ENCODE results near the gene APEH. TPM values are rescaled to one million over a fixed set of nuclear protein-coding genes. Genes with fewer than 3 reads are reported as not detected.
A peak's percentile ranks its signal among the peaks of the same experiment; 100 is the strongest.

Gene APEH
- total and polyA plus RNA-seq, 2 of the 13 experiments (the other 11 are each of a cell fraction or from before 2014, with no cell fraction given), result 116 to 130 TPM

DNA sequence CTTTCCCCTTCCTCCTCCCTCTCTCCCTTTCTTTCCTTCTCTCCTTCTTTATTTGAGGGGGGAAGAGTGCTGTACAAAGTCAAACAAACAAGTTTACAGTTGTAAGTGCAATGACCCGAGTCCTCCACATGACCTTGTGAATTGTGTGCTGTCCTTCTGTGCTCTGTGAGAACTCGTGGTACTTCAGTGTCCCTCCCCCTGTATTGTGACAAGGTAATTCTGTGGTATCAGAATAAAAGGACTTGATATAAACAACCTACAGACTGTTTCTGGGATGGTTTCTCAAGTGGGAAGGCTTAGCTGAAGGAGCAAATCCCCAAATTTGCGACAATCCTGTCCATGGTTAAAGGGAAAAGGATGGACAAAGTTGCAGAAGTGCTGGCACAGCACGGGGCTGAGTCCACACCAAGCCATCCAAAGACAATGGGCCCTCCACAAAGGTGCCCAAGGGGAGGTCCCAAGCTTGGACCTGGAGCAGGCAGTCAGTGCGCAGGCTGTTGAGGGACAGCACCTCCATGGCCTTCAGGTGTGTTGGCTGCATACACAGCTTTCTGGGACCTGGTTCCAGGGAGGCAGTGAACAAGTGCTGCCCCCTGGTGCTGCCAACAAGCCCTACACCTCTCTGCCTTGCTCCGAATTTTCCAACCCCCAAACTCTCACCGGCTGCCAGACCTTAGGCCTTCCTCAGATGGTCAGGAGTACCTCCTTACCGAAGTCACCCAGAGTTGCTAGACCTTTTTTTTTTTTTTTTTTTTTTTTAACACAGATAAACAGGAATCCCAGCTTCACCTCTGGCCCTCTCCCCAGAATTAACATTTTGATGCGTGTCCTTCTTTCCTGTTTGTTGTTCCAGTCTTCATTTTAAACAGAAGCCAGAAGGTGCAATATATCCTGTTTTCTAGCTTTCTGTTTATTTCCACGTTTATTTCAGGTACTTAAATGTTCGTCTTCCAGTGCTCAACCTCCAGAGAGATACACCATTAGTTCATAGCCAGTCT, 2.6 kb upstream of the APEH start (continued):
- TF ChIP-seq, protein P1, sequence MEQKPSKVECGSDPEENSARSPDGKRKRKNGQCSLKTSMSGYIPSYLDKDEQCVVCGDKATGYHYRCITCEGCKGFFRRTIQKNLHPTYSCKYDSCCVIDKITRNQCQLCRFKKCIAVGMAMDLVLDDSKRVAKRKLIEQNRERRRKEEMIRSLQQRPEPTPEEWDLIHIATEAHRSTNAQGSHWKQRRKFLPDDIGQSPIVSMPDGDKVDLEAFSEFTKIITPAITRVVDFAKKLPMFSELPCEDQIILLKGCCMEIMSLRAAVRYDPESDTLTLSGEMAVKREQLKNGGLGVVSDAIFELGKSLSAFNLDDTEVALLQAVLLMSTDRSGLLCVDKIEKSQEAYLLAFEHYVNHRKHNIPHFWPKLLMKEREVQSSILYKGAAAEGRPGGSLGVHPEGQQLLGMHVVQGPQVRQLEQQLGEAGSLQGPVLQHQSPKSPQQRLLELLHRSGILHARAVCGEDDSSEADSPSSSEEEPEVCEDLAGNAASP (CRISPR knock-in tag; IDR thresholded peaks at IDR 0.05; ENCODE audit: borderline replicate concordance), result peak; percentile 87
- TF ChIP-seq ZSCAN31 (CRISPR knock-in tag; IDR thresholded peaks at IDR 0.05; ENCODE audit: low read depth) (0 out of 2 replicates have a peak, but pooled peaks have one; percentile 53), KDM5B (CRISPR knock-in tag; IDR thresholded peaks at IDR 0.05; ENCODE audit: borderline replicate concordance) (peak; percentile 78; the same call in 1 of the 2 replicates), KDM2A (CRISPR knock-in tag; IDR thresholded peaks at IDR 0.05; ENCODE audit: borderline replicate concordance, low read depth) (peak; percentile 63; the same call in 1 of the 2 replicates), MEIS1 (CRISPR knock-in tag; IDR thresholded peaks at IDR 0.05; ENCODE audit: borderline replicate concordance) (0 out of 2 replicates have a peak, but pooled peaks have one; percentile 17), ZNF10 (CRISPR knock-in tag; IDR thresholded peaks at IDR 0.05; ENCODE audit: borderline replicate concordance, low read depth) (no peak), HOXA3 (CRISPR knock-in tag; IDR thresholded peaks at IDR 0.05) (peak; percentile 55), ZNF24 (IDR thresholded peaks at IDR 0.05) (no peak), ZNF225 (CRISPR knock-in tag; IDR thresholded peaks at IDR 0.05) (no peak), ARID2 (CRISPR knock-in tag; IDR thresholded peaks at IDR 0.05; ENCODE audit: borderline replicate concordance) (no peak), DMAP1 (CRISPR knock-in tag; IDR thresholded peaks at IDR 0.05) (peak; percentile 67; the same call in 1 of the 2 replicates), NCOA2 (CRISPR knock-in tag; IDR thresholded peaks at IDR 0.05) (peak; percentile 77), HMG20B (CRISPR knock-in tag; conservative IDR thresholded peaks at IDR 0.05) (no peak)
- TF ChIP-seq, protein P2, sequence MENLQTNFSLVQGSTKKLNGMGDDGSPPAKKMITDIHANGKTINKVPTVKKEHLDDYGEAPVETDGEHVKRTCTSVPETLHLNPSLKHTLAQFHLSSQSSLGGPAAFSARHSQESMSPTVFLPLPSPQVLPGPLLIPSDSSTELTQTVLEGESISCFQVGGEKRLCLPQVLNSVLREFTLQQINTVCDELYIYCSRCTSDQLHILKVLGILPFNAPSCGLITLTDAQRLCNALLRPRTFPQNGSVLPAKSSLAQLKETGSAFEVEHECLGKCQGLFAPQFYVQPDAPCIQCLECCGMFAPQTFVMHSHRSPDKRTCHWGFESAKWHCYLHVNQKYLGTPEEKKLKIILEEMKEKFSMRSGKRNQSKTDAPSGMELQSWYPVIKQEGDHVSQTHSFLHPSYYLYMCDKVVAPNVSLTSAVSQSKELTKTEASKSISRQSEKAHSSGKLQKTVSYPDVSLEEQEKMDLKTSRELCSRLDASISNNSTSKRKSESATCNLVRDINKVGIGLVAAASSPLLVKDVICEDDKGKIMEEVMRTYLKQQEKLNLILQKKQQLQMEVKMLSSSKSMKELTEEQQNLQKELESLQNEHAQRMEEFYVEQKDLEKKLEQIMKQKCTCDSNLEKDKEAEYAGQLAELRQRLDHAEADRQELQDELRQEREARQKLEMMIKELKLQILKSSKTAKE (CRISPR knock-in tag; IDR thresholded peaks at IDR 0.05; ENCODE audit: borderline replicate concordance), result peak; percentile 75
- TF ChIP-seq, protein P3, sequence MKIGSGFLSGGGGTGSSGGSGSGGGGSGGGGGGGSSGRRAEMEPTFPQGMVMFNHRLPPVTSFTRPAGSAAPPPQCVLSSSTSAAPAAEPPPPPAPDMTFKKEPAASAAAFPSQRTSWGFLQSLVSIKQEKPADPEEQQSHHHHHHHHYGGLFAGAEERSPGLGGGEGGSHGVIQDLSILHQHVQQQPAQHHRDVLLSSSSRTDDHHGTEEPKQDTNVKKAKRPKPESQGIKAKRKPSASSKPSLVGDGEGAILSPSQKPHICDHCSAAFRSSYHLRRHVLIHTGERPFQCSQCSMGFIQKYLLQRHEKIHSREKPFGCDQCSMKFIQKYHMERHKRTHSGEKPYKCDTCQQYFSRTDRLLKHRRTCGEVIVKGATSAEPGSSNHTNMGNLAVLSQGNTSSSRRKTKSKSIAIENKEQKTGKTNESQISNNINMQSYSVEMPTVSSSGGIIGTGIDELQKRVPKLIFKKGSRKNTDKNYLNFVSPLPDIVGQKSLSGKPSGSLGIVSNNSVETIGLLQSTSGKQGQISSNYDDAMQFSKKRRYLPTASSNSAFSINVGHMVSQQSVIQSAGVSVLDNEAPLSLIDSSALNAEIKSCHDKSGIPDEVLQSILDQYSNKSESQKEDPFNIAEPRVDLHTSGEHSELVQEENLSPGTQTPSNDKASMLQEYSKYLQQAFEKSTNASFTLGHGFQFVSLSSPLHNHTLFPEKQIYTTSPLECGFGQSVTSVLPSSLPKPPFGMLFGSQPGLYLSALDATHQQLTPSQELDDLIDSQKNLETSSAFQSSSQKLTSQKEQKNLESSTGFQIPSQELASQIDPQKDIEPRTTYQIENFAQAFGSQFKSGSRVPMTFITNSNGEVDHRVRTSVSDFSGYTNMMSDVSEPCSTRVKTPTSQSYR (CRISPR knock-in tag; IDR thresholded peaks at IDR 0.05; ENCODE audit: borderline replicate concordance), result peak; percentile 51; the same call in 1 of the 2 replicates
- TF ChIP-seq, protein P4, sequence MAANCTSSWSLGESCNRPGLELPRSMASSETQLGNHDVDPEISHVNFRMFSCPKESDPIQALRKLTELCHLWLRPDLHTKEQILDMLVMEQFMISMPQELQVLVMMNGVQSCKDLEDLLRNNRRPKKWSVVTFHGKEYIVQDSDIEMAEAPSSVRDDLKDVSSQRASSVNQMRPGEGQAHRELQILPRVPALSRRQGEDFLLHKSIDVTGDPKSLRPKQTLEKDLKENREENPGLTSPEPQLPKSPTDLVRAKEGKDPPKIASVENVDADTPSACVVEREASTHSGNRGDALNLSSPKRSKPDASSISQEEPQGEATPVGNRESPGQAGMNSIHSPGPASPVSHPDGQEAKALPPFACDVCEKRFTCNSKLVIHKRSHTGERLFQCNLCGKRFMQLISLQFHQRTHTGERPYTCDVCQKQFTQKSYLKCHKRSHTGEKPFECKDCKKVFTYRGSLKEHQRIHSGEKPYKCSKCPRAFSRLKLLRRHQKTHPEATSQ (CRISPR knock-in tag; IDR thresholded peaks at IDR 0.05; ENCODE audit: borderline replicate concordance), result no peak
- TF ChIP-seq, protein P5, sequence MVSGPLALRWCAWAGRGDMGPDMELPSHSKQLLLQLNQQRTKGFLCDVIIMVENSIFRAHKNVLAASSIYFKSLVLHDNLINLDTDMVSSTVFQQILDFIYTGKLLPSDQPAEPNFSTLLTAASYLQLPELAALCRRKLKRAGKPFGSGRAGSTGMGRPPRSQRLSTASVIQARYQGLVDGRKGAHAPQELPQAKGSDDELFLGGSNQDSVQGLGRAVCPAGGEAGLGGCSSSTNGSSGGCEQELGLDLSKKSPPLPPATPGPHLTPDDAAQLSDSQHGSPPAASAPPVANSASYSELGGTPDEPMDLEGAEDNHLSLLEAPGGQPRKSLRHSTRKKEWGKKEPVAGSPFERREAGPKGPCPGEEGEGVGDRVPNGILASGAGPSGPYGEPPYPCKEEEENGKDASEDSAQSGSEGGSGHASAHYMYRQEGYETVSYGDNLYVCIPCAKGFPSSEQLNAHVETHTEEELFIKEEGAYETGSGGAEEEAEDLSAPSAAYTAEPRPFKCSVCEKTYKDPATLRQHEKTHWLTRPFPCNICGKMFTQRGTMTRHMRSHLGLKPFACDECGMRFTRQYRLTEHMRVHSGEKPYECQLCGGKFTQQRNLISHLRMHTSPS (CRISPR knock-in tag; IDR thresholded peaks at IDR 0.05; ENCODE audit: low read depth), result no peak
